OCI-LY7 (cell line): ENCODE data around the gene SH3PXD2A. TPM values are rescaled to one million over a fixed set of nuclear protein-coding genes. Genes with fewer than 3 reads are reported as not detected.

Experiments used
- BruUV-seq: library from RNA; stranded (reverse); fragments of 400-500 nt; replicated peaks from 2 replicates; lab custom pipeline; 2021; lab: Mats Ljungman, UMichigan
- CTCF ChIA-PET: fragments of 300-600 bp; sonication (Branson Sonifier 250); formaldehyde crosslinking; loops from one replicate; lab custom pipeline; 2022; ENCODE audit warnings: antibody characterized with exemption; ENCODE audit not compliant: unreplicated experiment; lab: Charles Lee
- POLR2A ChIA-PET: fragments of 300-600 bp; sonication (Branson Sonifier 250); formaldehyde crosslinking; loops from one replicate; lab custom pipeline; 2022; ENCODE audit warnings: antibody characterized with exemption; lab: Charles Lee
- DNase-seq: peaks from one replicate; pipeline ENCODE4 v3.0.0-alpha.2; 2015; ENCODE audit warnings: low spot score
- H2AFZ ChIP-seq: fragments of 200-600 bp; sonication (generic), shearing (Covaris generic); 2 replicates; pipeline ENCODE4 v1.6.1; 2014; ENCODE audit warnings: mild to moderate bottlenecking, antibody characterized with exemption, low read length, moderate library complexity
- H3K27ac ChIP-seq: fragments of 200-600 bp; sonication (generic); 2 replicates; pipeline ENCODE4 v1.5.1; 2014; ENCODE audit warnings: mixed run types, low read depth, mild to moderate bottlenecking, moderate library complexity, low read length, inconsistent platforms; ENCODE audit not compliant: poor library complexity, severe bottlenecking
- H3K36me3 ChIP-seq: fragments of 200-600 bp; sonication (generic); 2 replicates; pipeline ENCODE4 v1.6.1; 2014; ENCODE audit warnings: mild to moderate bottlenecking, antibody characterized with exemption, low read length, moderate library complexity, mixed read lengths; ENCODE audit not compliant: insufficient read depth
- H3K4me1 ChIP-seq: fragments of 200-600 bp; sonication (generic); 2 replicates; pipeline ENCODE4 v1.5.1; 2014; ENCODE audit warnings: mild to moderate bottlenecking, low read length; ENCODE audit not compliant: insufficient read depth, poor library complexity, severe bottlenecking
- H3K4me2 ChIP-seq: fragments of 200-600 bp; sonication (generic); 2 replicates; pipeline ENCODE4 v1.6.1; 2014; ENCODE audit warnings: mild to moderate bottlenecking, low read length
- H3K4me3 ChIP-seq: fragments of 200-600 bp; sonication (generic); 2 replicates; pipeline ENCODE4 v1.5.1; 2014; ENCODE audit warnings: mild to moderate bottlenecking, low read depth, low read length; ENCODE audit not compliant: poor library complexity, severe bottlenecking
- H3K79me2 ChIP-seq: fragments of 200-600 bp; sonication (generic); 2 replicates; pipeline ENCODE4 v1.6.1; 2016; ENCODE audit warnings: low read depth, mild to moderate bottlenecking, low read length, moderate library complexity, mixed read lengths; ENCODE audit not compliant: insufficient read depth
- H3K9me2 ChIP-seq: fragments of 200-600 bp; sonication (generic); 2 replicates; pipeline ENCODE4 v1.6.1; 2016; ENCODE audit warnings: mild to moderate bottlenecking, low read length, mixed read lengths; ENCODE audit not compliant: insufficient read depth
- H3K9me3 ChIP-seq: fragments of 200-600 bp; sonication (generic); 2 replicates; pipeline ENCODE4 v1.6.1; 2014; ENCODE audit warnings: mild to moderate bottlenecking, mixed run types, low read length, mixed read lengths
- H4K20me1 ChIP-seq: fragments of 200-600 bp; sonication (generic); 2 replicates; pipeline ENCODE4 v1.6.1; 2014; ENCODE audit warnings: mild to moderate bottlenecking, antibody characterized with exemption, low read length, moderate library complexity, mixed read lengths; ENCODE audit not compliant: insufficient read depth
- CTCF ChIP-seq: fragments of 200-600 bp; sonication (generic); conservative IDR thresholded peaks from 2 replicates; pipeline ENCODE4 v1.5.1; 2014; ENCODE audit warnings: mild to moderate bottlenecking, antibody characterized with exemption, low read length, moderate library complexity, mixed read lengths
- EZH2phosphoT487 ChIP-seq: fragments of 200-600 bp; sonication (generic); IDR thresholded peaks from 2 replicates; pipeline ENCODE4 v1.6.1; 2018; ENCODE audit warnings: low read depth, borderline replicate concordance, mild to moderate bottlenecking, mixed run types, antibody characterized with exemption, low read length, moderate library complexity, mixed read lengths
- intact Hi-C: fragments of 100-400 bp; cut with micrococcal nuclease; formaldehyde crosslinking; loops from one replicate; pipeline ENCODE4 v1.10.0; 2022; ENCODE audit not compliant: unreplicated experiment
- total RNA-seq, 2 experiments: library from RNA; depleted of rRNA in 1 of 2; stranded (reverse); fragments of >200 nt in 1 of 2; shearing (Covaris generic) in 1 of 2; gene quantifications; 2 replicates each; pipeline ENCODE4 v1.2.3, GENCODE V29; 2014 to 2022

Gene SH3PXD2A
- total RNA-seq, 2 experiments from 2014 or later: 0.85 to 5.9 TPM

- no peak overlapping the region for H3K4me2 ChIP-seq
- no peak overlapping the region for H2AFZ ChIP-seq
- H4K20me1 ChIP-seq: no peaks in the 10 kb centered on the region
- no peaks in the 10 kb centered on the region for H3K79me2 ChIP-seq
- H3K27ac ChIP-seq: no peak overlapping the region
- H3K36me3 ChIP-seq: no peaks in the 10 kb centered on the region
- ChIA-PET POLR2A (interaction anchor here (0.6 kb wide), 1 partner anchor 174 kb away, joined by 3 read pairs; no protein-coding TSS in a partner anchor), CTCF (interaction anchor here (1.0 kb wide), 1 partner anchor 58 kb away, joined by 3 read pairs; no protein-coding TSS in a partner anchor)
- H3K9me3 ChIP-seq: no peaks in the 10 kb centered on the region
- no peak for TF ChIP-seq CTCF
- TF ChIP-seq EZH2phosphoT487: no peak
- no peak overlapping the region for H3K4me3 ChIP-seq
- no TSS peak for BruUV-seq
- no peaks in the 10 kb centered on the region for H3K9me2 ChIP-seq
- DNase-seq: no peak
- H3K4me1 ChIP-seq: no peaks in the 10 kb centered on the region
- intact Hi-C loops: no loop called here
These were observed 54.4 kb downstream of the SH3PXD2A start for GRCh38 chr10:103800789-103801540.

GRCh38 chr10:103800089-103800488 lies 55.3 kb downstream of the SH3PXD2A start:
- H2AFZ ChIP-seq: no peak overlapping the region
- POLR2A ChIA-PET: no interaction called here
- H3K27ac ChIP-seq: no peak overlapping the region

More at GRCh38 chr10:103800089-103800488, 55.3 kb downstream of the SH3PXD2A start:
- BruUV-seq: no TSS peak
- no peaks in the 10 kb centered on the region for H3K79me2 ChIP-seq
- CTCF ChIA-PET: no interaction called here
- no peaks in the 10 kb centered on the region for H3K4me1 ChIP-seq
- H3K4me3 ChIP-seq: no peak overlapping the region
- no peaks in the 10 kb centered on the region for H3K36me3 ChIP-seq
- no peaks in the 10 kb centered on the region for H3K9me2 ChIP-seq
- H4K20me1 ChIP-seq: no peaks in the 10 kb centered on the region
- no peak overlapping the region for H3K4me2 ChIP-seq
- TF ChIP-seq EZH2phosphoT487: no peak
- no peak for TF ChIP-seq CTCF
- no peak for DNase-seq
- H3K9me3 ChIP-seq: no peaks in the 10 kb centered on the region
- intact Hi-C loops: no loop called here
